Measurements from ENCODE around the gene CLIP1. TPM values are rescaled to one million over a fixed set of nuclear protein-coding genes. Genes with fewer than 3 reads are reported as not detected.

The CLIP1 gene
- total and polyA plus RNA-seq, 12 donors = 36.3 to 135 (median 97.9) TPM

DNA sequence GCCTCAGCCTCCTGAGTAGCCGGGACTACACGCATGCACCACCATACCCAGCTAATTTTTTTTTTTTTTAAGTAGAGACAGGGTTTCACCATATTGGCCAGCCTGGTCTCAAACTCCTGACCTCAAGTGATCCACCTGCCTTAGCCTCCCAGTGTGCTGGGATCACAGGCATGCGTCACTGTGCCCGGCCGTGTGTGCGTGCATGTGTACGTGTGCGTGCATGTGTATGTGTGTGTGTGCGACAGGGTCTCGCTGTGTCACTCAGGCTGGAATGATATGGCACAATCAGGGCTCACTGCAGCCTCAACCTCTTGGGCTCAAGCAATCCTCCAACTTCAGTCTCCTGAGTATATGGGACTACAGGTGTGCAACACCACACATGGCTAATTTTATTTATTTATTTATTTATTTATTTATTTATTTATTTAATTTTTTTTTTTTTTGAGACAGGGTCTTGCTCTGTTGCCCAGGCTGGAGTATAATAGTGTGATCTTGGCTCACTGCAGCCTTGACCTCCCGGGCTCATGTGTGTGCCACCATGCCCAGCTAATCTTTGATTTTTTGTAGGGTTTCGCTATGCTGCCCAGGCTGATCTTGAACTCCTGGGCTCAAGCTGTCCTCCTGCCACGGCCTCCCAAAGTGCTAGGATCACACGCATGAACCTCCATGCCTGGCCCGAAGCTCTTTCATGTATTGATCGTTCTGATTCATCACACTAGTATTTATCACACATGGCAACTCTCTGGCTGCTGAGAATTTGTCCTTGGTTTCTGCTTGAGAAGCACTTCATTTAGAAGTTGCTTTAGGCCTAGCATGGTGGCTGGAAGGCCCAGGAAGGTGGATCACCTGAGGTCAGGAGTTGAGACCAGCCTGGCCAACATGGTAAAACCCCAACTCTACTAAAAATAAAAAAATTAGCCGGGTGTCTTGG is 35.9 kb upstream of the CLIP1 start:
- 92 to 97% methylated on average over 17 of the region's 17 CpGs for WGBS, 2 donors
- H3K27ac ChIP-seq = no peak overlapping the region
- intact Hi-C loops (cut with DNase I) = no loop called here
- DNase-seq = no peak
- TF ChIP-seq, protein P1, sequence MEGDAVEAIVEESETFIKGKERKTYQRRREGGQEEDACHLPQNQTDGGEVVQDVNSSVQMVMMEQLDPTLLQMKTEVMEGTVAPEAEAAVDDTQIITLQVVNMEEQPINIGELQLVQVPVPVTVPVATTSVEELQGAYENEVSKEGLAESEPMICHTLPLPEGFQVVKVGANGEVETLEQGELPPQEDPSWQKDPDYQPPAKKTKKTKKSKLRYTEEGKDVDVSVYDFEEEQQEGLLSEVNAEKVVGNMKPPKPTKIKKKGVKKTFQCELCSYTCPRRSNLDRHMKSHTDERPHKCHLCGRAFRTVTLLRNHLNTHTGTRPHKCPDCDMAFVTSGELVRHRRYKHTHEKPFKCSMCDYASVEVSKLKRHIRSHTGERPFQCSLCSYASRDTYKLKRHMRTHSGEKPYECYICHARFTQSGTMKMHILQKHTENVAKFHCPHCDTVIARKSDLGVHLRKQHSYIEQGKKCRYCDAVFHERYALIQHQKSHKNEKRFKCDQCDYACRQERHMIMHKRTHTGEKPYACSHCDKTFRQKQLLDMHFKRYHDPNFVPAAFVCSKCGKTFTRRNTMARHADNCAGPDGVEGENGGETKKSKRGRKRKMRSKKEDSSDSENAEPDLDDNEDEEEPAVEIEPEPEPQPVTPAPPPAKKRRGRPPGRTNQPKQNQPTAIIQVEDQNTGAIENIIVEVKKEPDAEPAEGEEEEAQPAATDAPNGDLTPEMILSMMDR (IDR thresholded peaks at IDR 0.05) = no peak
- no peaks in the 10 kb centered on the region for H3K9me3 ChIP-seq
- H3K36me3 ChIP-seq = no peaks in the 10 kb centered on the region
- no peak for ATAC-seq
- no peak overlapping the region for H3K4me3 ChIP-seq
- H3K27me3 ChIP-seq = no peaks in the 10 kb centered on the region
- H3K4me1 ChIP-seq = peaks cover 0 to 8% (median 0%) of the 10 kb centered on the region in 9 donors

GRCh38 chr12:122457627-122458026 is 35.2 kb upstream of the CLIP1 start:
- no peaks in the 10 kb centered on the region for H3K36me3 ChIP-seq
- TF ChIP-seq, protein P1 (IDR thresholded peaks at IDR 0.05) = no peak
- no peak overlapping the region for H3K4me3 ChIP-seq
- WGBS, 2 donors = 65 to 67% methylated on average over 2 of the region's 2 CpGs
- H3K27me3 ChIP-seq = no peaks in the 10 kb centered on the region
- H3K9me3 ChIP-seq = no peaks in the 10 kb centered on the region
- DNase-seq = no peak
- H3K27ac ChIP-seq = no peak overlapping the region
- H3K4me1 ChIP-seq = peaks cover 0 to 16% (median 0%) of the 10 kb centered on the region in 9 donors
- intact Hi-C loops (cut with DNase I) = no loop called here
- no peak for ATAC-seq

- no peaks in the 10 kb centered on the region for H3K9me3 ChIP-seq
- no peaks in the 10 kb centered on the region for H3K27me3 ChIP-seq
- no peak overlapping the region for H3K27ac ChIP-seq
- DNase-seq = no peak
- H3K4me3 ChIP-seq = no peak overlapping the region
- 59 to 69% methylated on average over 6 of the region's 6 CpGs for WGBS, 2 donors
- no peak for ATAC-seq
- peaks cover 0 to 16% (median 0%) of the 10 kb centered on the region in 9 donors for H3K4me1 ChIP-seq
- intact Hi-C loops (cut with DNase I) = no loop called here
- TF ChIP-seq, protein P1 (IDR thresholded peaks at IDR 0.05) = no peak
- H3K36me3 ChIP-seq = no peaks in the 10 kb centered on the region
These were observed 32.3 kb upstream of the CLIP1 start for GRCh38 chr12:122454739-122455138.

DNA sequence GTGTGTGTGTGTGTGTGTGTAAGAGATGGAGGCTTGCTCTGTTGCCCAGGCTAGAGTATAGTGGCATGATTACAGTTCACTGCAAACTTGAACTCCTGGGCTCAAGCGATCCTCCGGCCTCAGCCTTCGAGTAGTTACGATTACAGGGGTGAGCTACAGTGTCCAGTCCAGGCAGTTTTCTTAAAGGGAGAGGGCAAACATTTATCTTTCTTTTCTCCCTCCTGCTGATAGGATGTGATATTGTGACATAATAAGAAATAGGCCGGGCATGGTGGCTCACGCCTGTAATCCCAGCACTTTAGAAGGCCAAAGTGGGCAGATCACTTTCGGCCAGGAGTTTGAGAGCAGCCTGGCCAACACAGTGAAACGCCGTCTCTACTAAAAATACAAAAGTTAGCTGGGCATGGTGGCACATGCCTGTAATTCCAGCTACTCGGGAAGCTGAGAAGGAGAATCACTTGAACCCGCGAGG is 31.8 kb upstream of the CLIP1 start:
- intact Hi-C loops (cut with DNase I) = no loop called here
- H3K27me3 ChIP-seq = no peaks in the 10 kb centered on the region
- ATAC-seq (no peak), DNase-seq (no peak)
- H3K27ac ChIP-seq = no peak overlapping the region
- H3K4me3 ChIP-seq = no peak overlapping the region
- TF ChIP-seq, protein P1 (IDR thresholded peaks at IDR 0.05) = no peak
- no peaks in the 10 kb centered on the region for H3K36me3 ChIP-seq
- H3K4me1 ChIP-seq = peaks cover 0 to 16% (median 0%) of the 10 kb centered on the region in 9 donors
- H3K9me3 ChIP-seq = no peaks in the 10 kb centered on the region
- 83 to 88% methylated on average over 12 of the region's 12 CpGs for WGBS, 2 donors

All from heart right ventricle (tissue), 16 donors.